Keratinocyte (primary cell): ENCODE measurements around the gene CTRB1. TPM values are rescaled to one million over a fixed set of nuclear protein-coding genes. Genes with fewer than 3 reads are reported as not detected.

Experiments
- DNase-seq: peaks from one replicate; pipeline ENCODE4 v3.0.0-alpha.2; 2011; ENCODE audit warnings: low read depth, missing footprints, low spot score
- FAIRE-seq: peaks from 2 replicates; lab custom pipeline; 2011; peaks lifted over from hg19 to GRCh38; lab: Jason Lieb, UNC
- H2AFZ ChIP-seq: 2 replicates; pipeline ENCODE4 v1.6.0; 2012; ENCODE audit warnings: low read length, control low read depth, inconsistent platforms; ENCODE audit not compliant: control insufficient read depth
- H3K27ac ChIP-seq: 2 replicates; pipeline ENCODE4 v1.5.1; 2011; ENCODE audit warnings: low read length; ENCODE audit not compliant: control insufficient read depth, insufficient read depth
- H3K27me3 ChIP-seq: 3 replicates; pipeline ENCODE4 v1.6.0; 2011; ENCODE audit warnings: low read length; ENCODE audit not compliant: control insufficient read depth, insufficient read depth; ENCODE audit errors: extremely low read depth
- H3K36me3 ChIP-seq, 2 experiments: 2 replicates in 1 of 2; 3 replicates in 1 of 2; pipeline ENCODE4 v1.5.1; 2011; ENCODE audit warnings: low read length in 2 of 2, mild to moderate bottlenecking in 1 of 2; ENCODE audit not compliant: control insufficient read depth in 2 of 2, insufficient read depth in 2 of 2; ENCODE audit errors: extremely low read depth in 1 of 2
- H3K4me1 ChIP-seq: 3 replicates; pipeline ENCODE4 v1.5.1; 2011; ENCODE audit warnings: low read length; ENCODE audit not compliant: control insufficient read depth, insufficient read depth; ENCODE audit errors: extremely low read depth
- H3K4me2 ChIP-seq: 3 replicates; pipeline ENCODE4 v1.6.0; 2011; ENCODE audit warnings: low read depth, low read length; ENCODE audit not compliant: control insufficient read depth, insufficient read depth; ENCODE audit errors: extremely low read depth
- H3K4me3 ChIP-seq, 3 experiments: fragments of 200-600 bp in 1 of 3; sonication (generic) in 1 of 3; 2 replicates in 2 of 3; 3 replicates in 1 of 3; pipeline ENCODE4 v1.5.1; 2011 to 2016; ENCODE audit warnings: low read length in 3 of 3, mild to moderate bottlenecking in 3 of 3, control low read depth in 2 of 3, inconsistent platforms in 1 of 3, low read depth in 1 of 3, mixed read lengths in 1 of 3, mixed run types in 1 of 3, moderate library complexity in 1 of 3; ENCODE audit not compliant: control insufficient read depth in 2 of 3, insufficient read depth in 2 of 3; ENCODE audit errors: extremely low read depth in 1 of 3
- H3K79me2 ChIP-seq: 2 replicates; pipeline ENCODE4 v1.6.0; 2012; ENCODE audit warnings: low read length; ENCODE audit not compliant: control insufficient read depth, insufficient read depth
- H3K9ac ChIP-seq: 3 replicates; pipeline ENCODE4 v1.6.0; 2011; ENCODE audit warnings: low read length; ENCODE audit not compliant: control insufficient read depth, insufficient read depth; ENCODE audit errors: extremely low read depth
- H3K9me1 ChIP-seq: 3 replicates; pipeline ENCODE4 v1.6.0; 2011; ENCODE audit warnings: low read length; ENCODE audit not compliant: control insufficient read depth, insufficient read depth; ENCODE audit errors: extremely low read depth
- H3K9me3 ChIP-seq: 2 replicates; pipeline ENCODE4 v1.5.1; 2012; ENCODE audit warnings: low read depth, low read length; ENCODE audit not compliant: control insufficient read depth
- H4K20me1 ChIP-seq: 3 replicates; pipeline ENCODE4 v1.6.0; 2011; ENCODE audit warnings: low read length; ENCODE audit not compliant: control insufficient read depth, insufficient read depth; ENCODE audit errors: extremely low read depth
- EZH2 ChIP-seq: IDR thresholded peaks from one replicate; pipeline ENCODE4 v1.6.1; 2012; ENCODE audit warnings: inconsistent platforms, mild to moderate bottlenecking, low read length, moderate library complexity
- dilution Hi-C: fragments of 300-500 bp; cut with MboI; formaldehyde crosslinking; loops from one replicate; pipeline ENCODE4 v1.7.0; 2020; ENCODE audit warnings: low sequenced_read_pairs; ENCODE audit not compliant: extremely low pct_ligation_motif_present
- polyA plus RNA-seq, 5 experiments: library from polyadenylated mRNA; depleted of rRNA in 3 of 5; stranded (reverse) in 3 of 5; stranded (forward) in 1 of 5; unstranded in 1 of 5; fragments of >200 nt; gene quantifications; 1 replicate in 1 of 5; 2 replicates in 3 of 5; 3 replicates in 1 of 5; pipeline versions ENCODE4 v1.2.1 to v1.2.3, GENCODE V29; 2011 to 2012; ENCODE audit warnings: missing spikeins in 2 of 5, low read depth in 1 of 5, low replicate concordance in 1 of 5
- TF ChIP-seq, protein P1 (sequence below), 3 experiments: IDR thresholded peaks in 1 of 3; conservative IDR thresholded peaks in 1 of 3; optimal IDR thresholded peaks in 1 of 3; 2 replicates in 2 of 3; 3 replicates in 1 of 3; pipeline versions ENCODE3 to v1.5.1; 2011; ENCODE audit warnings: low read length in 3 of 3, mild to moderate bottlenecking in 3 of 3, moderate library complexity in 2 of 3, control low read depth in 1 of 3, inconsistent platforms in 1 of 3; ENCODE audit not compliant: insufficient read depth in 2 of 3; ENCODE audit errors: extremely low read depth in 1 of 3

Gene CTRB1
- polyA plus RNA-seq, 1 donor (not counting 4 experiments of a cell fraction or from before 2014, with no cell fraction given), result not detected

DNA sequence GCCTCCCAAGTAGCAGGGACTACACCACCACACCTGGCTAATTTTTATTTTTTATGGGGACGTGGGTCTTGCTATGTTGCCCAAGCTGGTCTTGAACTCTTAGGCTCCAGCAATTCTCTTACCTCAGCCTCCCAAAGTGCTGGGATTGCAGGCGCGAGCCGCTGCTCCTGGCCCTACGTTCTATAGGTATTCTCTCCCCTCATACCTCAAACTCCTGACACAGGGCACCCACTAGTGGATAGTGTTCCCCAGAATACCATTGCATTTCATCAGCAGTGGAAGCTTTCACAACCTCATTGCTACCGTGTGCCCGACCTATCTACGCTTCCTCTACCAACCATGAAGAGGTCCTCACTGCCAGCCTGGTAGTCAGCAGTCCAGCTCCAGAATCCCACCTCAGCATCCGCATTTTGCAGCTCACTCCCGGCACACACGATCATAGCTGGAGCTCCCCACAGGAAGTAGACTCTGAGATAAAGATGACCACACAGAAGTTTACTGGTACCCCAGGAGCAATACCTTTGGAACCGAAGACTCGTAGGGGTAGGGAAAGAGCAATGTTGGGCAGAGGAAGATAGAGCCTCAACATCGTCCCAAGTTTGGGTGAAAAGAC is 21.2 kb upstream of the CTRB1 start:
- DNase-seq, result no peak
- no peak overlapping the region for H2AFZ ChIP-seq
- H3K9ac ChIP-seq, result no peak overlapping the region
- H3K4me1 ChIP-seq, result no peaks in the 10 kb centered on the region
- no peaks in the 10 kb centered on the region for H3K9me1 ChIP-seq
- H3K4me2 ChIP-seq, result no peak overlapping the region
- no peak for FAIRE-seq
- no peak overlapping the region for H3K4me3 ChIP-seq
- H4K20me1 ChIP-seq, result no peaks in the 10 kb centered on the region
- no peaks in the 10 kb centered on the region for H3K79me2 ChIP-seq
- dilution Hi-C loops, result no loop called here
- no peak overlapping the region for H3K27ac ChIP-seq
- peaks cover 11% of the 10 kb centered on the region for H3K27me3 ChIP-seq
- no peaks in the 10 kb centered on the region for H3K9me3 ChIP-seq
- H3K36me3 ChIP-seq, result no peaks in the 10 kb centered on the region
- TF ChIP-seq, protein P1, sequence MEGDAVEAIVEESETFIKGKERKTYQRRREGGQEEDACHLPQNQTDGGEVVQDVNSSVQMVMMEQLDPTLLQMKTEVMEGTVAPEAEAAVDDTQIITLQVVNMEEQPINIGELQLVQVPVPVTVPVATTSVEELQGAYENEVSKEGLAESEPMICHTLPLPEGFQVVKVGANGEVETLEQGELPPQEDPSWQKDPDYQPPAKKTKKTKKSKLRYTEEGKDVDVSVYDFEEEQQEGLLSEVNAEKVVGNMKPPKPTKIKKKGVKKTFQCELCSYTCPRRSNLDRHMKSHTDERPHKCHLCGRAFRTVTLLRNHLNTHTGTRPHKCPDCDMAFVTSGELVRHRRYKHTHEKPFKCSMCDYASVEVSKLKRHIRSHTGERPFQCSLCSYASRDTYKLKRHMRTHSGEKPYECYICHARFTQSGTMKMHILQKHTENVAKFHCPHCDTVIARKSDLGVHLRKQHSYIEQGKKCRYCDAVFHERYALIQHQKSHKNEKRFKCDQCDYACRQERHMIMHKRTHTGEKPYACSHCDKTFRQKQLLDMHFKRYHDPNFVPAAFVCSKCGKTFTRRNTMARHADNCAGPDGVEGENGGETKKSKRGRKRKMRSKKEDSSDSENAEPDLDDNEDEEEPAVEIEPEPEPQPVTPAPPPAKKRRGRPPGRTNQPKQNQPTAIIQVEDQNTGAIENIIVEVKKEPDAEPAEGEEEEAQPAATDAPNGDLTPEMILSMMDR (optimal IDR thresholded peaks at IDR 0.05 in 1 of 3, IDR thresholded peaks at IDR 0.05 in 1 of 3, conservative IDR thresholded peaks at IDR 0.05 in 1 of 3; ENCODE audit: extremely low read depth in 1 of 3, insufficient read depth in 2 of 3, low read length in 3 of 3), result peak in 1 of 3 experiments; percentile 11
- TF ChIP-seq EZH2, result no peak

DNA sequence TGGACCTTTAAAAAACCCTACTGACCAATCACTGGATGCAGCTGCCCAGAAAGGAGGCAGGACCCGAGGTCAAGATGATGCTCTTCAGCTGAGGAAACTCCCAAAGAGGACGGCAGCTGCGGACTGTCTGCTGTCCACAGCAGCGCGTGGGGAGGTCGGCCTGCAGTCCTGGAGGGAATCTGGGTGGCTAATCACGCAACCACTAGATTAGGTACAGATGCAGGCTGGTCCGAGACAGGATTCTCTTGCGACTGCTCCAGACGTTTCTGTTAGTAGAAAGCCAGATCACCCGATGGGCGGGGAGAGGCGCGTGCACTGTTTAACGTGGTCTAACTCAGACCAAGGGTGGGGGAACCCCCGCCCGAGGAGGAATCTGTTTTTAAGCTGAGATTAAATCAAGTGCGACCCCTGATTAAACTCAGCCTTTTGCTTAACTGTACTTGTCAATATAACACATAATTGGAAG is 20.6 kb upstream of the CTRB1 start:
- TF ChIP-seq, protein P1 (optimal IDR thresholded peaks at IDR 0.05 in 1 of 3, IDR thresholded peaks at IDR 0.05 in 1 of 3, conservative IDR thresholded peaks at IDR 0.05 in 1 of 3; ENCODE audit: extremely low read depth in 1 of 3, insufficient read depth in 2 of 3, low read length in 3 of 3), result no peak
- no peak for TF ChIP-seq EZH2
- no peak for FAIRE-seq
- Histone ChIP-seq H3K27ac (no peak overlapping the region), H3K4me3 (no peak overlapping the region), H3K36me3 (no peaks in the 10 kb centered on the region), H3K9me1 (no peaks in the 10 kb centered on the region), H3K4me1 (no peaks in the 10 kb centered on the region), H2AFZ (no peak overlapping the region), H3K4me2 (no peak overlapping the region), H4K20me1 (no peaks in the 10 kb centered on the region), H3K79me2 (no peaks in the 10 kb centered on the region), H3K27me3 (peaks cover 11% of the 10 kb centered on the region), H3K9ac (no peak overlapping the region), H3K9me3 (no peaks in the 10 kb centered on the region)
- dilution Hi-C loops, result no loop called here
- DNase-seq, result no peak
